GM20000 (cell line): ENCODE results near the gene TMEFF2.

Source experiments
- DNase-seq: peaks from one replicate; pipeline ENCODE4 v3.0.0; 2012; ENCODE audit warnings: low spot score
- TF ChIP-seq, protein P1 (sequence below): IDR thresholded peaks from 2 replicates; pipeline ENCODE4 v1.5.1; 2012; ENCODE audit warnings: mild to moderate bottlenecking, control low read depth; ENCODE audit errors: extremely low read depth, missing control alignments

Gene TMEFF2

DNA sequence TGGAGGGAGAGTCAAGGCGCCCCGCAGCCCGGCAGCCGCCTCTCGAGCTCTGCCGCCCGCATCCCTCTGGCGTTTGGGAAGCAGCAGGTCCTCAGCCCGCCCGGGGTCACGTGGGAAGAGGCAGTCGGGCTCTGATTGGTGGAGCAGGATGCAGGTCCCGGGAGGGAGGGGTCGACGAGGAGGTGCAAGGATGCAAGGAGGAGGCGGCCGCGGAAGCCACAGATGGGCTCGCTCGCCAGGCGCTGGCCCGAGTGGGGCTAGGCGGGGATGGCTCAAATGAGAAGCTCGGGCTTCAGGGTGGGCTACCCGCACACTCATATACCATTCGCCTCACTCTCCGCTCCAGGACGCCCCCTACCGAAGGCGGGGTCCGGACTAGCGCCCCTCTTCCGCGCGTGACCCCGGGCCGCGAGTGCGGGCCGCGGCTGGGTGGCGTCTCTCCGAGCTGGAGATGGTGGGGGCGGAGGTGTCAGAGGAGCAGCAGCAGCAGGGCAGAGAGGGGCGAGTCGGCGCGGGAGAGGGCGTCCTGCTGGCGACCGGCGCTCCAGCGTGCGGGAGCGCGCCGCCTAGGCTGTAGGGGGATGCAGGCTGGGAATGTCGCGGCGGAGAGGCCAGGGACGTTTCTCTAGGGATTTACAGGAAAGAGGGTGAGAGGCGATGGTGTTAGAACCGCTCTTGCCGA is at the start of gene TMEFF2:
Gene TMEFF2, minus strand, starts transcription at position 68 of the 682 bp plus-strand sequence. CDS start 409 bp downstream, outside the sequence.
- peak; percentile 56 for DNase-seq
- TF ChIP-seq, protein P1, sequence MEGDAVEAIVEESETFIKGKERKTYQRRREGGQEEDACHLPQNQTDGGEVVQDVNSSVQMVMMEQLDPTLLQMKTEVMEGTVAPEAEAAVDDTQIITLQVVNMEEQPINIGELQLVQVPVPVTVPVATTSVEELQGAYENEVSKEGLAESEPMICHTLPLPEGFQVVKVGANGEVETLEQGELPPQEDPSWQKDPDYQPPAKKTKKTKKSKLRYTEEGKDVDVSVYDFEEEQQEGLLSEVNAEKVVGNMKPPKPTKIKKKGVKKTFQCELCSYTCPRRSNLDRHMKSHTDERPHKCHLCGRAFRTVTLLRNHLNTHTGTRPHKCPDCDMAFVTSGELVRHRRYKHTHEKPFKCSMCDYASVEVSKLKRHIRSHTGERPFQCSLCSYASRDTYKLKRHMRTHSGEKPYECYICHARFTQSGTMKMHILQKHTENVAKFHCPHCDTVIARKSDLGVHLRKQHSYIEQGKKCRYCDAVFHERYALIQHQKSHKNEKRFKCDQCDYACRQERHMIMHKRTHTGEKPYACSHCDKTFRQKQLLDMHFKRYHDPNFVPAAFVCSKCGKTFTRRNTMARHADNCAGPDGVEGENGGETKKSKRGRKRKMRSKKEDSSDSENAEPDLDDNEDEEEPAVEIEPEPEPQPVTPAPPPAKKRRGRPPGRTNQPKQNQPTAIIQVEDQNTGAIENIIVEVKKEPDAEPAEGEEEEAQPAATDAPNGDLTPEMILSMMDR = no peak

DNA sequence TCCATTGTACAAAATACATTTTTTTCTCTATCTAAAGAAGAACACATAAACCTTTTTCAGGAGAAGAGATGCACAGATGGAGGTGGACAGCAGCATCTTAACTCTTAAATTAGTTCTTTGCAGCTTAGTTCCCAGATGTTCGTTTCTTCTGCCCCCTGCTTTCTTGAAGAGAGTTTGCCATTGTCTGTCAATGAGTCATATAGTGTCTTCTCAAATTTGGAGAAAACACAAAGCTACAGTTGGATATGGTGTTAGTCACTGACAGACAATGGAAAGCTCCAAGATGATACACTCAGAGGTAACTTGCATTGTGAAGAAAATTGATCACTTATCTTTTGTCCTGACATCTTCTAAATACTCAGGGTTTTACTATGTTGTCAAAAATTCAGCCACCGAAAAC is 48.8 kb upstream of the TMEFF2 start:
- TF ChIP-seq, protein P1 = no peak
- no peak for DNase-seq

DNA sequence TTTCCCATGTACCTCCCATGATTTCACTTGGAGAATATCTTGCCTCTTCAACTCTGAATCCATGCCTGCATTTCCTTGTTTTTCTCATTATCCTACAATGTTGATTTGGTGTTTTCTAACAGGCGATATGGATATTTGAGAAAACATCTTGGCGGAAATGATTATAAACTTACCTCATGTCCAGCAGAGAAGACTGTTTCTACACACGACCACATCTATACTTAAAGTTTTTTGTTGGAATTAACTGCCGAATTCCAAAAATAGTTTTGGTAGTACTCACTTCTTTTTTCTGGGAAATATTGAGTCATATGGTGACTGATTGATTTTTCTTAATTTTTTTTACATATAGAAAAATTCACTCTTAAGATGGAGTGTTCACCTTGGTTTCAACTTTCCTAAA is 41.4 kb upstream of the TMEFF2 start:
- no peak for DNase-seq
- TF ChIP-seq, protein P1 = no peak

DNA sequence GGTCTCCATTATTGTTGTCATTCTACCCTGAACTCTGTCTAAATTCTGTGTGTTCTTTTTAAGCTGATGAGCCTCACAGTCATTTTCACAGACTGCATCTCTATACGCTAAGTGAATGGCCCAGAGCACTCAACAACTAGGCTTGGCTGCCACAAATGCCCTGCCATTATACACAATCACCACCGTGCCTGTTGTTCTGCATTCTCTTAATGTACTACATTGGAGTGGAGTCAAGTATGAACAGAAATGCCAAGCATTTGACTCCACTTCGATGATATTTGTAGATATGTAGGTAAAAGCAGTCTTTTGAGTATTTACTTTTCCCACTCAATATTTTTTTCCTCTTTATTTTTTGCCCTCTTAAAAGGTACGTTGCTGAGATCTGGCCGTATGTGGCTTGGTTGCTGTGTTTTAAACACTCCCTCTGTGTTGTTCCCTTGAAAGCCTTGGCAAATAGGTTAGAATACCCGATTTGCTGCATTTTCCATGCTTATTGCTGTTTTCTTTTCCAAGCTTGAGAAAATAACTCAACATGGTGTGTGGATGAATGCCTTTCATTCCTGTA is 36.2 kb upstream of the TMEFF2 start:
- TF ChIP-seq, protein P1 = no peak
- no peak for DNase-seq

DNA sequence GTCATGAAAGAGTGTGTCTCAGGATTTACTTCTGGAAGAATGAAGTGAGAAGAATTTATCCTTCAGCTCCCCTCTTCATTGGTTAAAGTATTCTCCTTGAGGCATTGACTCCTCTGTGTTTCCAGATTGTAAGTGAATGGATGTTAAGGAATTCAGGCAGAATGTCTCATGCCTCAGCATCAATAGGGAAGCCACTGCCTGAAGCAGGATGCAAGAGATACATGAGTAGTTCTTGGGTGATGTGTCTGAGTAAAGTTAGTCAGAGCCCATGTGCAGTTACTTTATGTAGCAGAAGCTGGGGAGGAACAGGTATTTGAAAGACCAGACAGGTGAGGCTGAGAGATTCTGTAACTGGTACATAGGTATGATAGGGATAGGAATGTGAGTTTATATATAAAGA is 34.0 kb upstream of the TMEFF2 start:
- DNase-seq = no peak
- TF ChIP-seq, protein P1 = no peak

GRCh38 chr2:192218970-192219369 is 24.2 kb upstream of the TMEFF2 start:
- TF ChIP-seq, protein P1 = no peak
- no peak for DNase-seq

DNA sequence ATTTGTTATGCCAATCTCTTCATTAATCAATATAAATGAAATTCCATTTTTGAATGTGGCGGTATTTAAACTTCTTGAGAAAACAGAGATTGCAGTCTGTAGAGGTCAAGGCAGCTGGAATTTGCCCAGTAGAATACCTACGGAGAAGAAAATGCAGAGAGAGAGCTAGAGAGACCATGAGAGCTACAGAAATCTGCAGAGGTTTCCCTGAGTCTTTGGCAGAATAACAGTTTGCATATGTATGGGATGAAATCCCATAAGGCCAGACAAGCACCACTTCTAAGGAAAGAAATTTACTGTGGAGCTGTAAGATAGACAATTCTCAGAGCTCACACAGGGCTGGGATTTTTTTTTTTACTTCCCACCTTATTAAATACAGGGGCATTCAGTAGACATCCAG is 23.6 kb upstream of the TMEFF2 start:
- TF ChIP-seq, protein P1 = no peak
- DNase-seq = no peak
